HL-60 (cell line): ENCODE data around the gene NPC1.
"Not testable (repeated sequence)": the region's sequence is repeated elsewhere in the genome, so short reads cannot be mapped to it uniquely, and the experiment has no call there.

Experiments used
- CTCF ChIP-seq: IDR thresholded peaks from one replicate; pipeline ENCODE4 v1.5.1; 2011; ENCODE audit warnings: low read length, control low read depth, inconsistent platforms; ENCODE audit not compliant: insufficient read depth
- GABPA ChIP-seq: IDR thresholded peaks from 2 replicates; pipeline ENCODE4 v1.6.1; 2012; ENCODE audit warnings: low read depth
- POLR2AphosphoS5 ChIP-seq: IDR thresholded peaks from 2 replicates; pipeline ENCODE4 v1.6.1; 2012; ENCODE audit warnings: low read depth

- not testable (repeated sequence) for TF ChIP-seq CTCF, GABPA, POLR2AphosphoS5
These were observed 28.8 kb downstream of the NPC1 start for GRCh38 chr18:23557511-23557910.
